Raji (cell line): ENCODE measurements around the gene NUP107.

ENCODE experiments used
- POLR2A ChIP-seq: IDR thresholded peaks from 2 replicates; pipeline ENCODE4 v1.6.1; 2011; ENCODE audit warnings: low read depth, low read length, control low read depth; ENCODE audit not compliant: insufficient read depth

Gene NUP107

GRCh38 chr12:68686262-68686594 lies 550 bp upstream of the NUP107 start:
- TF ChIP-seq POLR2A = no peak

GRCh38 chr12:68695454-68695853 lies 8.7 kb downstream of the NUP107 start:
- TF ChIP-seq POLR2A = no peak

DNA sequence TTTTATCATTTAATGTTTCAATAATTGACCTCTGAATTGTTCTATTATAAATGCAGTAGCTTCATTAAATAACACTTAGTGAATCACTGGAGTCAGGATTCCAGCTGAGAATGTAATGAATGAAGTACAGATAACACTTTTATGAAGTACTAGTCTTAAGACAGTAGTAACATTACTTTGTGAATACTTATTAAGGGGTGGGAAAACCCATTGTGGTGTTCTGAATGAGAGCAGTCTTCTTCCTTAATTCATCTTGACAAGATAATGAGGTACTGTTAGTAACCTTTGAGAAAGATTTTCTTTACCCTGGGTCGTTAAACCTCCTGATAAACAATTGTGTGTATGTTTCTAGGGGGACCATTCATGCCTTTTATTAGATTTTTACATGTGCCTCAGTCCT lies 12.7 kb downstream of the NUP107 start:
- TF ChIP-seq POLR2A = no peak

GRCh38 chr12:68727776-68728175 lies 41.0 kb downstream of the NUP107 start:
- TF ChIP-seq POLR2A = no peak

- TF ChIP-seq POLR2A = no peak
These were observed 46.9 kb downstream of the NUP107 start for GRCh38 chr12:68733661-68734071.

DNA sequence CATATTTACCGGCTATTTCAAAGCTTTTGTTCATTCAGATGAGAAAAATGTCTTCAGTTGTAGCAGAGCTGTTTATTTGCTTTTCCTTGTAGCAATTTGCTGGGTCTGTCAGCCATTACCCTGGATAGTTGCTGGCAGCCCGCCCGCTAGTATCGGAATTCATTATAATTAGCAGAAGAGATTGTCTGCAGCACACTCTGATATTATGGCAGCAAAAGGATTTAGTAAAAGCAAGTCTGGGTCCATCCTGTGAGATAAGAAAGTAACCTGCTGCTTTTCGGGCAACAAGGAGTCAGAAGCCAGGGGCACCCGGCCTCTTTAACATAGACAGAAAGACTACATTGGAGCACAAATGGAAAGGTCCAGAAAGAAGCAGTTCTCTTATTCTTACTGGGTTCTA lies 53.1 kb downstream of the NUP107 start:
- TF ChIP-seq POLR2A = no peak

DNA sequence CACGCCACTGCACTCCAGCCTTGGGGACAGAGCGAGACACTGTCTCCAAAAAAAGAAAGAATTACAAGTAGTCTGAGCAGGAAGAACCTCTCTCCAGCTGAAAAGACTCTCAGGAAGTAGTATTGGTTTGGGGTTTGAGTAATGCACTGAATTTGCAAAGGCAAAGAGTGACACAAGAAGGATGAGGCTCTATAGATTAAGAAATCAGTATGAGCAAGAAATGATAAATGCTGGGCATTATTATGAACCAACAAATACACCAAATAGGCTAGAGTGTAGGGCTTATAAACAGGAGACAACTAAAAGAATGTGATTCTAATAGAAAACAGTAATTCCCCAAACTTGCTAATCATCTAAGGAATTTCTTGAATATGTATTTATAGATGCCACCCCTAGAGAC lies 56.6 kb downstream of the NUP107 start:
- no peak for TF ChIP-seq POLR2A

GRCh38 chr12:68745376-68745903 lies 58.7 kb downstream of the NUP107 start:
- TF ChIP-seq POLR2A = no peak

GRCh38 chr12:68745904-68746571 lies 59.3 kb downstream of the NUP107 start, which contains the start of gene SLC35E3:
TSS of gene SLC35E3 (plus strand) at chr12:68746176. CDS start at chr12:68746378, 202 bp downstream.
- peak; percentile 94 for TF ChIP-seq POLR2A

DNA sequence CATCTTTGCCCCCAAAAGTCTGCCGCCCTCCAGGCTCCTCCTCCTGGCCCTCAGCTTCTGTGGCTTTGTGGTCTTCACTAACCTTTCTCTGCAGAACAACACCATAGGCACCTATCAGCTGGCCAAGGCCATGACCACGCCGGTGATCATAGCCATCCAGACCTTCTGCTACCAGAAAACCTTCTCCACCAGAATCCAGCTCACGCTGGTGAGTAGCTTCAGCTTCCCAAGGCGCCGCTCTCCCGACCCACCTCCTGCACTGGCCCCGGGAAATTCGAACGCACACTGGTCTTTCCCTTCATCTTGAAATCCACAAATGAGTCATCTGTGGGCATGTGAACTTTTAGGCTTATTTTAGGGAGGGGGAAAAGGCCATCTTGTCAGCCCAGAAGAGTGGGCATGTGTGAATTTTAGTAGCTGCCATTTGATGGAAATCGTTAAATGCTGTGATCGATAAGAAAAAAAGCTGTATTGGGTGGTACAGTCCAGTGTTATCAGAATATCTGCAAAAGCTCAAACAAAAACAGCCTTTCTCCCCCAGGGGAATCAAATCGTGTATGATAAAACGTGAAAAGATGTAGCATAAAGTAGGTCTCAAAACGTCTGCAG lies 59.9 kb downstream of the NUP107 start:
- TF ChIP-seq POLR2A = no peak

- TF ChIP-seq POLR2A = no peak
These were observed 62.7 kb downstream of the NUP107 start for GRCh38 chr12:68749443-68749842.

DNA sequence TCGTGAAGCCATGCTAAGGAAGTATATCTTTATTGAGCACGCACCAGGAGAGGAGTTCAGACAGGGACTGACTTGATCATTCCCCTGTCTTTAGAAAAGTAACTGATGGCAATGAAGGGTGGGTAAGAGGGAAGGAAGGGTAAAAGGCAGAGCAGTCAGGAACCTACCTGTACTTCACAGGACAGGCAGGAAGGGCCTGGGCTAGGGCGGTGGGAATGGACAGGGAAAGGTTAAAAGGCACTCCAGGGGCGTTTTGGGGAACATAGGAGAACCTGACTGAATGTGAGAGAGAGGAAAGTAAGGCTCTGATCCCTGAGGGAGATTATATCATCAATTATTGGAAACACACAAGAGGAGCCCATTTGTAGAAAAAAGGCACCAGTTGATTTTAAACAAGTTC lies 63.1 kb downstream of the NUP107 start:
- no peak for TF ChIP-seq POLR2A

DNA sequence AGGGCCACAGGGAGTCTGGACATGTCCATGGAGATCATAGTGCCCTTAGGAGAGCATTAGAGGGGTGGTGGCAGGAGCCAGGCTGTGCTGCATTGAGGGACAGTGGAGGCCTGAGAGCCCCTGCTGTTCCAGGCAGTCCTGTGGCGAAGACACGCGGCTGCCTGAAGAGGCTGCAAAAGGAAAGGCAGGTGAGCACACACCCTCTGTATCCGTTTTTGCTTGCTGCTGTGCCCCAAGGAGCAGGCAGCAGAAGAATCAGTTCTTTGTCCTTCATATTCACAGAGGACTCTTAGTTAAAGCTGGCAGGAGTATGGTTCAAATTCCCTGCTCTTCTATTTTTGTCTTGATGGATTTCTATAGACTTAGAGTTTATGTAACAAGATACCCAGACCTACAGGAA lies 63.7 kb downstream of the NUP107 start:
- TF ChIP-seq POLR2A = no peak

DNA sequence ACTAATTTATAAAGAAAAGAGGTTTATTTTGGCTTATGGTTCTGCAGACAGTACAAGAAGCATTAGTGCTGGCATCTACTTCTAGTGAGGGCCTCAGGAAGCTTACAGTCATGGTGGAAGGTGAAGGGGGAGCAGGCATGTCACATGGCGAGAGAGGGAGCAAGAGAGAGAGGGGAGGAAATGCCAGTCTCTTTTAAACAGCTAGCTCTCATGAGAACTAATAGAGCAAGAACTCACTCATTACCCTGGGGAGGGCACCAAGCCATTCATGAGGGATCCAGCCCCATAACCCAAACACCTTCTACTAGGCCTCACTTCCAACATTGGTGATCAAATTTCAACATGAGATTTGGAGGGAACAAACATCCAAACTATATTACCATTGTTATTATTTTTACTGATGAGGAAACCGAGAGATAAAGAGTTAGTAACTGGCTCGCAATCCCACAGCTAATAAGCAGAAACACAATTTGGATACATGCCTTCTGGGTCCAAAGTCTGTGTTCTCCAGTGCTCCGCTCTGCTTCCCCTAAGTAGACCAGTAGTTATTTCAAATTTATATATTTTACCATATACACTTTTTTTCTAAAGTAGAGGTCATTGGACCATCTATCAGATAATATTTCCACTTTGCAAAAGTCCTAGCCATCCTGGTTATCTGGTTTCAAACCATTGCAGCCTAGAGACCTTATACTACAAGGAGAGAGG lies 68.9 kb downstream of the NUP107 start:
- TF ChIP-seq POLR2A = no peak

DNA sequence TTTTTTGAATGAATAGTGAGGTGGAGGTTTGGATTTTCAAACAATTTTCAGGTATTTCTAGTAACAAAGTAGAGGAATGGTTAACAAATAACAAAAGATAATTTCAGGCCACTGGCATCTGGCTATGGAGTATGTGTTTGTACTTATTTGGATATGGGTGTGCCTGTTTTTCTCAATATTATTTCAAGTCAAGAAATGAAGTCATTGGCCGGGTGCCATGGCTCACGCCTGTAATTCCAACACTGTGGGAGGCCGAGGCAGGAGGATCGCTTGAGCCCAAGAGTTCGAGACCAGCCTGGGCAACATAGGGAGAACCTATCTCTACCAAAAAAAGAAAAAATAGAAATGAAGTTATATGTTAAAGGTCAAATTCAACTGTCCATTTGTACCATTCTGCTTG lies 73.1 kb downstream of the NUP107 start:
- no peak for TF ChIP-seq POLR2A
